Measurements from ENCODE around the gene ALDH1B1.

DNA sequence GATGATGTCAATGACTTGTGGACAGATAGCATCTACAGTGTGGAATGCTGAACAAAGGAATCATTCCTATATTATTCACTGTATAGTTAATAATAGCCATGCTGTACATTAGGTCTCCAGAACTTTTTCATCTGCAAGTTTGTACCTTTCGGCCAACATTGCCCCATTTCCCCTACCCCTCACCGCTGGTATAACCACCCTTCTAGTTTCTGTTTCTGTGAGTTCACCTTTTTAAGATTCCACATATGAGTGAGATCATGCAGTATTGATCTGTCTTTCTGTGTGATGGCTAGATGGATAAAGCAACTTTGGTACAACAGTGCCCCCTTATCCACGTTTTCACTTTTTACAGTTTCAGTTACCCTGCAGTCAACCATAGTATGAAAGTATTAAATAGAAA is 18.8 kb upstream of the ALDH1B1 start:
- TF ChIP-seq, protein P1, sequence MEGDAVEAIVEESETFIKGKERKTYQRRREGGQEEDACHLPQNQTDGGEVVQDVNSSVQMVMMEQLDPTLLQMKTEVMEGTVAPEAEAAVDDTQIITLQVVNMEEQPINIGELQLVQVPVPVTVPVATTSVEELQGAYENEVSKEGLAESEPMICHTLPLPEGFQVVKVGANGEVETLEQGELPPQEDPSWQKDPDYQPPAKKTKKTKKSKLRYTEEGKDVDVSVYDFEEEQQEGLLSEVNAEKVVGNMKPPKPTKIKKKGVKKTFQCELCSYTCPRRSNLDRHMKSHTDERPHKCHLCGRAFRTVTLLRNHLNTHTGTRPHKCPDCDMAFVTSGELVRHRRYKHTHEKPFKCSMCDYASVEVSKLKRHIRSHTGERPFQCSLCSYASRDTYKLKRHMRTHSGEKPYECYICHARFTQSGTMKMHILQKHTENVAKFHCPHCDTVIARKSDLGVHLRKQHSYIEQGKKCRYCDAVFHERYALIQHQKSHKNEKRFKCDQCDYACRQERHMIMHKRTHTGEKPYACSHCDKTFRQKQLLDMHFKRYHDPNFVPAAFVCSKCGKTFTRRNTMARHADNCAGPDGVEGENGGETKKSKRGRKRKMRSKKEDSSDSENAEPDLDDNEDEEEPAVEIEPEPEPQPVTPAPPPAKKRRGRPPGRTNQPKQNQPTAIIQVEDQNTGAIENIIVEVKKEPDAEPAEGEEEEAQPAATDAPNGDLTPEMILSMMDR (IDR thresholded peaks at IDR 0.05): no peak
- TF ChIP-seq EP300 (IDR thresholded peaks at IDR 0.05): no peak
